ENCODE results near the gene GOLIM4. TPM values are rescaled to one million over a fixed set of nuclear protein-coding genes. Genes with fewer than 3 reads are reported as not detected.
A peak's percentile ranks its signal among the peaks of the same experiment; 100 is the strongest.
"Not testable (repeated sequence)": the region's sequence is repeated elsewhere in the genome, so short reads cannot be mapped to it uniquely, and the experiment has no call there.

Gene GOLIM4
- total RNA-seq: 1 to 10 TPM; 2.3 to 4.0 (median 2.4) TPM

GRCh38 chr3:168095611-168096209 is at the start of gene GOLIM4:
Gene GOLIM4 (minus strand): TSS chr3:168095924. CDS start chr3:168095285, 639 bp downstream.
- Mint-ChIP-seq H3K4me1 (ENCODE audit: low read depth) (peaks cover 11% of the 10 kb centered on the region), H3K27me3 (ENCODE audit: low read depth) (peaks cover 35% of the 10 kb centered on the region), H3K9me3 (no peaks in the 10 kb centered on the region), H3K4me3 (peak within 1 kb of the TSS; percentile 82), H3K36me3 (ENCODE audit: insufficient read depth) (no peaks in the 10 kb centered on the region)
- ATAC-seq (peak; percentile 78 to 85), DNase-seq (peak; percentile 12)

- H3K27me3 Mint-ChIP-seq (ENCODE audit: low read depth): no peaks in the 10 kb centered on the region
- no peaks in the 10 kb centered on the region for H3K9me3 Mint-ChIP-seq
- no peaks in the 10 kb centered on the region for H3K36me3 Mint-ChIP-seq (ENCODE audit: insufficient read depth)
- H3K4me1 Mint-ChIP-seq (ENCODE audit: low read depth): no peaks in the 10 kb centered on the region
- H3K4me3 Mint-ChIP-seq: no peak overlapping the region
- ATAC-seq (no peak), DNase-seq (no peak)
Observed at GRCh38 chr3:168141405-168141998, 45.8 kb upstream of the GOLIM4 start.

- Mint-ChIP-seq H3K9me3 (no peaks in the 10 kb centered on the region), H3K27me3 (ENCODE audit: low read depth) (no peaks in the 10 kb centered on the region), H3K36me3 (ENCODE audit: insufficient read depth) (no peaks in the 10 kb centered on the region), H3K4me3 (no peak overlapping the region), H3K4me1 (ENCODE audit: low read depth) (no peaks in the 10 kb centered on the region)
- ATAC-seq: no peak
- no peak for DNase-seq
Observed at GRCh38 chr3:168139947-168140346, 44.2 kb upstream of the GOLIM4 start.

- H3K4me1 Mint-ChIP-seq (ENCODE audit: low read depth): no peaks in the 10 kb centered on the region
- DNase-seq: no peak
Observed at GRCh38 chr3:168138421-168138820, 42.7 kb upstream of the GOLIM4 start.

GRCh38 chr3:168134931-168135330 is 39.2 kb upstream of the GOLIM4 start:
- ATAC-seq (no peak), DNase-seq (no peak)
- H3K36me3 Mint-ChIP-seq (ENCODE audit: insufficient read depth): no peaks in the 10 kb centered on the region
- H3K9me3 Mint-ChIP-seq: peaks cover 4% of the 10 kb centered on the region
- H3K4me1 Mint-ChIP-seq (ENCODE audit: low read depth): no peaks in the 10 kb centered on the region
- H3K27me3 Mint-ChIP-seq (ENCODE audit: low read depth): no peaks in the 10 kb centered on the region
- no peak overlapping the region for H3K4me3 Mint-ChIP-seq

More at GRCh38 chr3:168138421-168138820, 42.7 kb upstream of the GOLIM4 start:
- H3K9me3 Mint-ChIP-seq: no peaks in the 10 kb centered on the region
- H3K27me3 Mint-ChIP-seq (ENCODE audit: low read depth): no peaks in the 10 kb centered on the region
- ATAC-seq: no peak
- no peak overlapping the region for H3K4me3 Mint-ChIP-seq
- no peaks in the 10 kb centered on the region for H3K36me3 Mint-ChIP-seq (ENCODE audit: insufficient read depth)

GRCh38 chr3:168130250-168130649 is 34.5 kb upstream of the GOLIM4 start:
- H3K4me1 Mint-ChIP-seq (ENCODE audit: low read depth); H3K27me3 Mint-ChIP-seq (ENCODE audit: low read depth); H3K36me3 Mint-ChIP-seq (ENCODE audit: insufficient read depth); ATAC-seq; DNase-seq; H3K4me3 Mint-ChIP-seq: not testable (repeated sequence)
- H3K9me3 Mint-ChIP-seq: peaks cover 16% of the 10 kb centered on the region

- H3K36me3 Mint-ChIP-seq (ENCODE audit: insufficient read depth); H3K4me3 Mint-ChIP-seq; H3K4me1 Mint-ChIP-seq (ENCODE audit: low read depth); ATAC-seq; DNase-seq; H3K27me3 Mint-ChIP-seq (ENCODE audit: low read depth): not testable (repeated sequence)
- H3K9me3 Mint-ChIP-seq: peaks cover 16% of the 10 kb centered on the region
Observed at GRCh38 chr3:168128463-168128862, 32.7 kb upstream of the GOLIM4 start.

GRCh38 chr3:168127466-168127865 is 31.7 kb upstream of the GOLIM4 start:
- Mint-ChIP-seq H3K36me3 (ENCODE audit: insufficient read depth) (no peaks in the 10 kb centered on the region), H3K27me3 (ENCODE audit: low read depth) (peaks cover 5% of the 10 kb centered on the region), H3K4me1 (ENCODE audit: low read depth) (no peaks in the 10 kb centered on the region), H3K4me3 (no peak overlapping the region), H3K9me3 (peaks cover 16% of the 10 kb centered on the region)
- ATAC-seq (no peak), DNase-seq (no peak)

GRCh38 chr3:168124791-168125190 is 29.1 kb upstream of the GOLIM4 start:
- Mint-ChIP-seq H3K36me3 (ENCODE audit: insufficient read depth) (no peaks in the 10 kb centered on the region), H3K4me1 (ENCODE audit: low read depth) (no peaks in the 10 kb centered on the region), H3K9me3 (peaks cover 12% of the 10 kb centered on the region), H3K4me3 (no peak overlapping the region), H3K27me3 (ENCODE audit: low read depth) (peaks cover 7% of the 10 kb centered on the region)
- ATAC-seq: no peak
- DNase-seq: no peak

GRCh38 chr3:168124291-168124690 is 28.6 kb upstream of the GOLIM4 start:
- no peak for ATAC-seq
- Mint-ChIP-seq H3K9me3 (peaks cover 8% of the 10 kb centered on the region), H3K4me1 (ENCODE audit: low read depth) (no peaks in the 10 kb centered on the region), H3K36me3 (ENCODE audit: insufficient read depth) (no peaks in the 10 kb centered on the region), H3K27me3 (ENCODE audit: low read depth) (peaks cover 7% of the 10 kb centered on the region), H3K4me3 (no peak overlapping the region)
- no peak for DNase-seq

- Mint-ChIP-seq H3K4me3 (no peak overlapping the region), H3K9me3 (peaks cover 4% of the 10 kb centered on the region), H3K36me3 (ENCODE audit: insufficient read depth) (no peaks in the 10 kb centered on the region), H3K4me1 (ENCODE audit: low read depth) (no peaks in the 10 kb centered on the region), H3K27me3 (ENCODE audit: low read depth) (peaks cover 6% of the 10 kb centered on the region)
- no peak for ATAC-seq
- no peak for DNase-seq
Observed at GRCh38 chr3:168123201-168124176, 27.8 kb upstream of the GOLIM4 start.

GRCh38 chr3:168121184-168122017 is 25.7 kb upstream of the GOLIM4 start:
- ATAC-seq: no peak
- no peak overlapping the region for H3K4me3 Mint-ChIP-seq
- no peaks in the 10 kb centered on the region for H3K4me1 Mint-ChIP-seq (ENCODE audit: low read depth)
- peaks cover under 1% of the 10 kb centered on the region for H3K9me3 Mint-ChIP-seq
- DNase-seq: no peak
- H3K27me3 Mint-ChIP-seq (ENCODE audit: low read depth): peaks cover 3% of the 10 kb centered on the region
- H3K36me3 Mint-ChIP-seq (ENCODE audit: insufficient read depth): no peaks in the 10 kb centered on the region

GRCh38 chr3:168117853-168118313 is 22.2 kb upstream of the GOLIM4 start:
- Mint-ChIP-seq H3K4me1 (ENCODE audit: low read depth) (no peaks in the 10 kb centered on the region), H3K36me3 (ENCODE audit: insufficient read depth) (no peaks in the 10 kb centered on the region), H3K9me3 (no peaks in the 10 kb centered on the region), H3K4me3 (no peak overlapping the region), H3K27me3 (ENCODE audit: low read depth) (peaks cover 2% of the 10 kb centered on the region)
- DNase-seq (no peak), ATAC-seq (no peak)

- H3K36me3 Mint-ChIP-seq (ENCODE audit: insufficient read depth): no peaks in the 10 kb centered on the region
- H3K4me3 Mint-ChIP-seq: no peak overlapping the region
- DNase-seq (no peak), ATAC-seq (no peak)
- H3K27me3 Mint-ChIP-seq (ENCODE audit: low read depth): peaks cover 2% of the 10 kb centered on the region
- H3K4me1 Mint-ChIP-seq (ENCODE audit: low read depth): no peaks in the 10 kb centered on the region
- H3K9me3 Mint-ChIP-seq: no peaks in the 10 kb centered on the region
Observed at GRCh38 chr3:168117059-168117458, 21.3 kb upstream of the GOLIM4 start.
